IMR-90 (cell line): ENCODE measurements around the gene EIF2S1. TPM values are rescaled to one million over a fixed set of nuclear protein-coding genes. Genes with fewer than 3 reads are reported as not detected.

Experiments
- ATAC-seq: fragments of 200-7000 bp; cut with Tn5 transposase; 2 replicates; pipeline ENCODE4 v1.9.1; 2020; ENCODE audit warnings: low read depth, mild to moderate bottlenecking, moderate library complexity
- BruUV-seq: library from RNA; stranded (reverse); fragments of 400-500 nt; replicated peaks from 2 replicates; lab custom pipeline; 2021; lab: Mats Ljungman, UMichigan
- CTCF ChIA-PET: fragments of 300-600 bp; formaldehyde crosslinking; extraction: SDS; loops from one replicate; lab custom pipeline; 2021; ENCODE audit warnings: antibody characterized with exemption; lab: Yijun Ruan, JAX
- POLR2A ChIA-PET: fragments of 300-600 bp; sonication (Branson Sonifier 250); formaldehyde crosslinking; loops from one replicate; lab custom pipeline; 2022; ENCODE audit warnings: antibody characterized with exemption; ENCODE audit not compliant: unreplicated experiment; lab: Charles Lee
- DNase-seq: peaks from one replicate; pipeline ENCODE4 v3.0.0; 2013
- H2AFZ ChIP-seq: replicated peaks from 2 replicates; pipeline ENCODE3; 2013; ENCODE audit warnings: low read length, mild to moderate bottlenecking; ENCODE audit not compliant: poor library complexity
- H2AK5ac ChIP-seq: 2 replicates; pipeline ENCODE4 v1.6.1; 2013; ENCODE audit warnings: low read depth, low read length, inconsistent platforms
- H2AK9ac ChIP-seq: replicated peaks from 2 replicates; pipeline ENCODE3; 2013; ENCODE audit warnings: mild to moderate bottlenecking, low read depth, low read length, moderate library complexity; ENCODE audit not compliant: poor library complexity
- H2BK120ac ChIP-seq: 2 replicates; pipeline ENCODE4 v1.6.1; 2013; ENCODE audit warnings: low read depth, low read length, inconsistent platforms
- H2BK15ac ChIP-seq: 3 replicates; pipeline ENCODE4 v1.6.1; 2013; ENCODE audit warnings: low read depth, low read length, inconsistent platforms
- H2BK20ac ChIP-seq: 2 replicates; pipeline ENCODE4 v1.6.1; 2013; ENCODE audit warnings: low read depth, mild to moderate bottlenecking, inconsistent platforms, low read length, moderate library complexity
- H2BK5ac ChIP-seq: 2 replicates; pipeline ENCODE4 v1.6.1; 2013; ENCODE audit warnings: mild to moderate bottlenecking, low read depth, low read length, inconsistent platforms; ENCODE audit not compliant: poor library complexity, severe bottlenecking
- H3K14ac ChIP-seq: replicated peaks from 2 replicates; pipeline ENCODE4 v1.6.1; 2013; ENCODE audit warnings: low read depth, low read length, inconsistent platforms
- H3K18ac ChIP-seq: 2 replicates; pipeline ENCODE4 v1.6.1; 2013; ENCODE audit warnings: low read depth, low read length, control low read depth
- H3K23ac ChIP-seq: 2 replicates; pipeline ENCODE4 v1.6.1; 2013; ENCODE audit warnings: low read depth, low read length, inconsistent platforms
- H3K27ac ChIP-seq: 2 replicates; pipeline ENCODE4 v1.5.1; 2013; ENCODE audit warnings: mild to moderate bottlenecking, control low read depth, low read length; ENCODE audit not compliant: insufficient read depth
- H3K27me3 ChIP-seq: 2 replicates; pipeline ENCODE4 v1.6.1; 2013; ENCODE audit warnings: low read length; ENCODE audit not compliant: control insufficient read depth, insufficient read depth
- H3K36me3 ChIP-seq: 2 replicates; pipeline ENCODE4 v1.6.1; 2013; ENCODE audit warnings: low read length, mixed read lengths; ENCODE audit not compliant: control insufficient read depth, insufficient read depth
- H3K4ac ChIP-seq: 2 replicates; pipeline ENCODE4 v1.6.1; 2013; ENCODE audit warnings: low read depth, low read length, inconsistent platforms
- H3K4me1 ChIP-seq: 2 replicates; pipeline ENCODE4 v1.6.1; 2013; ENCODE audit warnings: low read length, mixed read lengths; ENCODE audit not compliant: control insufficient read depth, insufficient read depth
- H3K4me2 ChIP-seq: 2 replicates; pipeline ENCODE4 v1.6.1; 2013; ENCODE audit warnings: low read depth, mild to moderate bottlenecking, control low read depth, low read length, moderate library complexity
- H3K4me3 ChIP-seq: 2 replicates; pipeline ENCODE4 v1.5.1; 2013; ENCODE audit warnings: low read depth, mild to moderate bottlenecking, control low read depth, low read length, moderate library complexity; ENCODE audit not compliant: insufficient read depth
- H3K56ac ChIP-seq: 2 replicates; pipeline ENCODE4 v1.6.1; 2013; ENCODE audit warnings: low read length, inconsistent platforms; ENCODE audit not compliant: insufficient read depth; ENCODE audit errors: extremely low read depth
- H3K79me1 ChIP-seq, 2 experiments: 2 replicates each; pipeline ENCODE4 v1.6.1; 2013; ENCODE audit warnings: low read length in 2 of 2, inconsistent platforms in 1 of 2, low read depth in 1 of 2
- H3K9ac ChIP-seq: 2 replicates; pipeline ENCODE4 v1.6.1; 2013; ENCODE audit warnings: low read depth, low read length, control low read depth
- H3K9me1 ChIP-seq: 2 replicates; pipeline ENCODE4 v1.6.1; 2013; ENCODE audit warnings: low read length, inconsistent platforms; ENCODE audit not compliant: insufficient read depth
- H3K9me3 ChIP-seq: 2 replicates; pipeline ENCODE4 v1.6.1; 2013; ENCODE audit warnings: low read length; ENCODE audit not compliant: control insufficient read depth, insufficient read depth
- H4K20me1 ChIP-seq: 2 replicates; pipeline ENCODE4 v1.6.1; 2013; ENCODE audit warnings: low read length, inconsistent platforms; ENCODE audit not compliant: insufficient read depth
- H4K5ac ChIP-seq: 2 replicates; pipeline ENCODE4 v1.6.1; 2013; ENCODE audit warnings: mild to moderate bottlenecking, low read depth, low read length, control low read depth
- H4K8ac ChIP-seq, 2 experiments: 2 replicates each; pipeline ENCODE4 v1.6.1; 2013; ENCODE audit warnings: low read depth in 2 of 2, low read length in 2 of 2, control low read depth in 1 of 2, inconsistent platforms in 1 of 2
- H4K91ac ChIP-seq: 2 replicates; pipeline ENCODE4 v1.6.1; 2013; ENCODE audit warnings: low read depth, low read length, inconsistent platforms; ENCODE audit not compliant: insufficient read depth
- CEBPB ChIP-seq: IDR thresholded peaks from 2 replicates; pipeline ENCODE4 v1.6.1; 2012; ENCODE audit warnings: low read depth, low read length, improper control_type of control experiment
- FOS ChIP-seq: fragments of 150-350 bp; IDR thresholded peaks from 2 replicates; pipeline ENCODE4 v1.6.1; 2016; ENCODE audit warnings: low read depth, low read length
- MAFK ChIP-seq: IDR thresholded peaks from 2 replicates; pipeline ENCODE4 v1.6.1; 2012; ENCODE audit warnings: low read depth, low read length, improper control_type of control experiment
- MAZ ChIP-seq: IDR thresholded peaks from 2 replicates; pipeline ENCODE4 v1.6.1; 2012; ENCODE audit warnings: low read depth, mild to moderate bottlenecking, low read length, improper control_type of control experiment, moderate library complexity, borderline replicate concordance
- MXI1 ChIP-seq: IDR thresholded peaks from 2 replicates; pipeline ENCODE4 v1.6.1; 2012; ENCODE audit warnings: low read depth, mild to moderate bottlenecking, low read length, moderate library complexity, borderline replicate concordance
- NFE2L2 ChIP-seq: fragments of 150-350 bp; IDR thresholded peaks from 2 replicates; pipeline ENCODE4 v1.6.1; 2016; ENCODE audit warnings: low read depth, mild to moderate bottlenecking, low read length
- POLR2A ChIP-seq: IDR thresholded peaks from 2 replicates; pipeline ENCODE4 v1.6.1; 2012; ENCODE audit warnings: mild to moderate bottlenecking, low read depth, low read length
- RAD21 ChIP-seq: IDR thresholded peaks from 2 replicates; pipeline ENCODE4 v1.6.1; 2012; ENCODE audit warnings: low read length, improper control_type of control experiment
- RFX5 ChIP-seq: IDR thresholded peaks from 2 replicates; pipeline ENCODE4 v1.8.0; 2012; ENCODE audit warnings: low read depth, mild to moderate bottlenecking, low read length, moderate library complexity
- WGBS, 2 experiments: methylation state at CpG; one replicate each; pipeline versions ENCODE4 v1.1.5 to v1.1.7; 2013; ENCODE audit warnings: missing lambda C conversion rate in 2 of 2; ENCODE audit not compliant: insufficient read length in 1 of 2; ENCODE audit errors: extremely low coverage in 2 of 2; 5-methylcytosine and 5-hydroxymethylcytosine counted together
- dilution Hi-C: fragments of 300-500 bp; cut with HindIII; formaldehyde crosslinking; loops from one replicate; pipeline ENCODE4 v1.14.3; 2018; ENCODE audit warnings: low sequenced_read_pairs; ENCODE audit not compliant: unreplicated experiment
- in situ Hi-C: fragments of 300-500 bp; cut with MboI; formaldehyde crosslinking; loops from 3 replicates; pipeline ENCODE4 v1.14.3; 2019; ENCODE audit warnings: low sequenced_read_pairs, inconsistent platforms, mixed read lengths
- intact Hi-C: fragments of 100-400 bp; cut with micrococcal nuclease; formaldehyde crosslinking; loops from 2 replicates; pipeline ENCODE4 v1.10.0; 2022
- polyA plus RNA-seq, 3 experiments: library from polyadenylated mRNA; depleted of rRNA; stranded (reverse); fragments of >200 nt; gene quantifications; 2 replicates each; pipeline ENCODE4 v1.2.3, GENCODE V29; 2012; ENCODE audit warnings: low replicate concordance in 1 of 3
- total RNA-seq: library from RNA; depleted of rRNA; stranded (reverse); fragments of >200 nt; gene quantifications from 2 replicates; pipeline ENCODE4 v1.2.3, GENCODE V29; 2012
- TF ChIP-seq, protein P1 (sequence below): fragments of 150-350 bp; IDR thresholded peaks from 2 replicates; pipeline ENCODE4 v1.6.1; 2017; ENCODE audit warnings: mild to moderate bottlenecking, antibody characterized with exemption, low read length, low read depth
- TF ChIP-seq, protein P2 (sequence below): conservative IDR thresholded peaks from 2 replicates; pipeline ENCODE4 v1.5.1; 2012; ENCODE audit warnings: mild to moderate bottlenecking, low read depth, low read length, improper control_type of control experiment
- TF ChIP-seq, protein P3 (sequence below): fragments of 150-350 bp; IDR thresholded peaks from 2 replicates; pipeline ENCODE4 v1.6.1; 2016; ENCODE audit warnings: low read depth, mild to moderate bottlenecking, low read length, moderate library complexity, borderline replicate concordance

The EIF2S1 gene
- total and polyA plus RNA-seq, 2 of the 4 experiments (the other 2 are of a cell fraction): 57.9 to 125 TPM

DNA sequence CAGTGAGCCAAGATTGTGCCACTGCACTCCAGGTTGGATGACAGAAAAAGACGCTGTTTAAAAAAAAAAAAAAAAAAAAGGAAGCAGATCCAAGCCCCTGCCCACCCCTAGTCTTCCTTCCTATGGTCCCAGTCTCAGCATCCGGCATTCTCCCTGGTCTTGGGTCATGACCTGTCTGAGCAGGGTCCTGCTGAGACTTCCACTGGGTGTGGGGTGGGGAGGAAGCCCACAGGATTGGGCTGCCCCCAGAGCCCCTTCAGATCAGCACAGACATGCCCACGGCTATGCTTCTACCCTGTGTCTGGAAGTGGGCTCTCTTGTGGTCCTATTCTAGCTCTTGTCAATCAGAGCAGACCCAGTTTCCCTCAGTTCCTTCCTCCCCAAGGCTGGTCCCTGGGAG lies 64.4 kb downstream of the EIF2S1 start:
- H3K9me3 ChIP-seq: no peaks in the 10 kb centered on the region
- no TSS peak for BruUV-seq
- no peak overlapping the region for H3K9ac ChIP-seq
- no peaks in the 10 kb centered on the region for H4K20me1 ChIP-seq
- H3K9me1 ChIP-seq: no peaks in the 10 kb centered on the region
- no peak overlapping the region for H3K4me3 ChIP-seq
- DNase-seq (no peak), ATAC-seq (no peak)
- no peak overlapping the region for H3K14ac ChIP-seq
- H3K18ac ChIP-seq: no peak overlapping the region
- ChIA-PET POLR2A (no interaction called here), CTCF (no interaction called here)
- H3K27ac ChIP-seq: no peak overlapping the region
- intact Hi-C loops (no loop called here), in situ Hi-C loops (no loop called here), dilution Hi-C loops (no loop called here)
- no peak overlapping the region for H2BK5ac ChIP-seq
- H2AK9ac ChIP-seq: no peak overlapping the region
- no peak overlapping the region for H2BK20ac ChIP-seq
- 60% methylated on average over 1 of the region's 3 CpGs; no CpG with 5 or more reads in 1 of the 2 experiments for WGBS, 2 experiments
- H3K4me2 ChIP-seq: no peak overlapping the region
- no peak overlapping the region for H2BK120ac ChIP-seq
- H2AK5ac ChIP-seq: no peak overlapping the region
- H3K56ac ChIP-seq: no peak overlapping the region
- no peak overlapping the region for H3K4ac ChIP-seq
- TF ChIP-seq MAZ (no peak), RAD21 (no peak), MXI1 (no peak), MAFK (no peak), RFX5 (no peak), FOS (no peak), POLR2A (no peak), NFE2L2 (no peak), CEBPB (no peak)
- TF ChIP-seq, protein P1, sequence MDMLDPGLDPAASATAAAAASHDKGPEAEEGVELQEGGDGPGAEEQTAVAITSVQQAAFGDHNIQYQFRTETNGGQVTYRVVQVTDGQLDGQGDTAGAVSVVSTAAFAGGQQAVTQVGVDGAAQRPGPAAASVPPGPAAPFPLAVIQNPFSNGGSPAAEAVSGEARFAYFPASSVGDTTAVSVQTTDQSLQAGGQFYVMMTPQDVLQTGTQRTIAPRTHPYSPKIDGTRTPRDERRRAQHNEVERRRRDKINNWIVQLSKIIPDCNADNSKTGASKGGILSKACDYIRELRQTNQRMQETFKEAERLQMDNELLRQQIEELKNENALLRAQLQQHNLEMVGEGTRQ: no peak
- TF ChIP-seq, protein P2, sequence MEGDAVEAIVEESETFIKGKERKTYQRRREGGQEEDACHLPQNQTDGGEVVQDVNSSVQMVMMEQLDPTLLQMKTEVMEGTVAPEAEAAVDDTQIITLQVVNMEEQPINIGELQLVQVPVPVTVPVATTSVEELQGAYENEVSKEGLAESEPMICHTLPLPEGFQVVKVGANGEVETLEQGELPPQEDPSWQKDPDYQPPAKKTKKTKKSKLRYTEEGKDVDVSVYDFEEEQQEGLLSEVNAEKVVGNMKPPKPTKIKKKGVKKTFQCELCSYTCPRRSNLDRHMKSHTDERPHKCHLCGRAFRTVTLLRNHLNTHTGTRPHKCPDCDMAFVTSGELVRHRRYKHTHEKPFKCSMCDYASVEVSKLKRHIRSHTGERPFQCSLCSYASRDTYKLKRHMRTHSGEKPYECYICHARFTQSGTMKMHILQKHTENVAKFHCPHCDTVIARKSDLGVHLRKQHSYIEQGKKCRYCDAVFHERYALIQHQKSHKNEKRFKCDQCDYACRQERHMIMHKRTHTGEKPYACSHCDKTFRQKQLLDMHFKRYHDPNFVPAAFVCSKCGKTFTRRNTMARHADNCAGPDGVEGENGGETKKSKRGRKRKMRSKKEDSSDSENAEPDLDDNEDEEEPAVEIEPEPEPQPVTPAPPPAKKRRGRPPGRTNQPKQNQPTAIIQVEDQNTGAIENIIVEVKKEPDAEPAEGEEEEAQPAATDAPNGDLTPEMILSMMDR: no peak
- TF ChIP-seq, protein P3, sequence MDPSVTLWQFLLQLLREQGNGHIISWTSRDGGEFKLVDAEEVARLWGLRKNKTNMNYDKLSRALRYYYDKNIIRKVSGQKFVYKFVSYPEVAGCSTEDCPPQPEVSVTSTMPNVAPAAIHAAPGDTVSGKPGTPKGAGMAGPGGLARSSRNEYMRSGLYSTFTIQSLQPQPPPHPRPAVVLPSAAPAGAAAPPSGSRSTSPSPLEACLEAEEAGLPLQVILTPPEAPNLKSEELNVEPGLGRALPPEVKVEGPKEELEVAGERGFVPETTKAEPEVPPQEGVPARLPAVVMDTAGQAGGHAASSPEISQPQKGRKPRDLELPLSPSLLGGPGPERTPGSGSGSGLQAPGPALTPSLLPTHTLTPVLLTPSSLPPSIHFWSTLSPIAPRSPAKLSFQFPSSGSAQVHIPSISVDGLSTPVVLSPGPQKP: no peak
- no peaks in the 10 kb centered on the region for H3K4me1 ChIP-seq
- no peaks in the 10 kb centered on the region for H3K36me3 ChIP-seq
- no peak overlapping the region for H4K5ac ChIP-seq
- H3K79me1 ChIP-seq: no peaks in the 10 kb centered on the region
- H2BK15ac ChIP-seq: no peak overlapping the region
- H2AFZ ChIP-seq: no peak overlapping the region
- no peak overlapping the region for H4K91ac ChIP-seq
- H3K27me3 ChIP-seq: peaks cover 4% of the 10 kb centered on the region; the same call in 1 of the 2 replicates
- H4K8ac ChIP-seq: no peak overlapping the region
- no peak overlapping the region for H3K23ac ChIP-seq
